GM21381 (cell line): ENCODE data around the gene DLX6.

ENCODE experiments used
- ATAC-seq: cut with Tn5 transposase; IDR thresholded peaks from one replicate; pipeline ENCODE4 v1.9.1; 2021; ENCODE audit warnings: mild to moderate bottlenecking, moderate library complexity; ENCODE audit not compliant: unreplicated experiment

Gene DLX6

GRCh38 chr7:96995406-96996110 is 9.8 kb upstream of the DLX6 start:
- ATAC-seq = no peak

DNA sequence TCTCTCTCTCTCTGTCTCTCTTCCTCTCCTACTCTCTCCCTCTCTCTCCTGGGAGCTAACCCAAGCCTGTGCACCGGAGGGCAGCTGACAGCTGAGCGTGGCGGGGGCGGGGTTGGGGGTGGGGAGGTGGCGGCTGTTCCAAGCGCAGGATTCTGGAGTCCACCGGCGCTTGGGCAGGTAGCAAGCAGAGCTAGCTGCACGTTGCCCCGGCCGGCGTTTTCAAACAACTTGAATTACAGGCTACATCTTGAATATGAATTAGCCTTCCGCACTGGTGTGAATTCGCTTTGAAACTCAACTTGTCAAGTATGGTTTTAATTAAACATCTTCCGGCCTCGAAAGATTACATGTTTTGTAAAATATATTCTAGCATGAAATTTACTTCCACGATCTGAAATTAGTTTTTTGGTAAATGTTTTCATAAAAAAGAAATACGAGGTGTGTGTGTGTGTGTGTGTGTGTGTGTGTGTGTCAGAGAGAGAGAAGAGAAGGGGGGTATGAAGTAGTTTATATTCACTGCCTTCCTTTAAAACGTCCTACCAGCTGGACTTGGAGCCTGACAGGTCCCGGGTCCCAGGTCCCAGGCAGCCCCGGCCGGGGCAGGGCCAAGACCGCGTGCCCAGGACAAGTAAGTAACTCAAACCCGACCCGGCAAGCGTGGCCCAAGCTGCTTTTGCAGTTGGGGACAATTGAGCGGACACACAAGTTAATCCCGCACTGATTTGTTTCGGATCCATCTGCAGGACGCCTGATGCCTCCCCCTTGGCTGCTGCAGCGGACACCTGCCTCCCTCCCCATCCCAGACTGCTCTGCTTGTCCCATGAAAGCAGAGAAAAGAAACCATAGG is 9.0 kb upstream of the DLX6 start:
- ATAC-seq = no peak

GRCh38 chr7:96996958-96997511 is 8.3 kb upstream of the DLX6 start:
- no peak for ATAC-seq

GRCh38 chr7:96997512-96998032 is 7.8 kb upstream of the DLX6 start:
- ATAC-seq = no peak

DNA sequence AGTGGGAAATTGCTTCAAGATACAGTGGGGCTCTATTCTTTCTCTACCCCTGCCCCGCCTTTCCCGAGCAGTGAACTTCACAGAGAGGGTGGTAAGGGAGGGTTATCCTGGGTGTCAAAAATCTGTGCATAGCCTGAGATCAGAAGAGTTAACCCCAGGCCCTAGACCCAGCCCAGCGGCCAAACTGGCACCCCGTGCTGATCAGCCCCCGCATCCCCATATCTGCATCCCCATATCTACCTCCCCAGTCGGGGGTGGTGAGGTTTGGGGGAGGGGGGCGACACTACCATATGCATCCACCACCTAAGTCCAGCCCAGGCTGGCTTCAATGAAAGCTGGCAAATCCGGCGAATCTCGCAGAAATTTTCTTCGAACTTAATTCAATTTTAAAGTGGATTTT is 7.0 kb upstream of the DLX6 start:
- no peak for ATAC-seq

DNA sequence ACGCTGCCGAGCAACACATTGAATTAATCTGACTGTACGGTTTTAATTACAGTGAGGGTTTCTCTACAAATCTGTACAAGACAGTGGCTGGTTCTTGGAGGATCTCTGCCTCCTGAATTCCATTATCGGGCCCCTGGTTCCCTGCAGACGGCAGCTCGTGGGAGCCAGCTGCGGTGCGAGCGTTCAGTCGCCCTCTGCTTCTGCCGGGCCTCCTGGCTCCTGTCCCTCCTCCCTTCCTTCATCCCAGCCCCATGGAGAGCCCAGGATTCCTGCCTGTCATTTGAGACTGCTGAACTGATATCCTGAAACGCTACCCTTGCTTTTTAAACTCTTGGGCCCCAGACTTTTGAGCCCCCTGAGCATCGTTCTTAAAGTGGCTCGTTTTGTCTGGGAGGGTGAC is 6.6 kb upstream of the DLX6 start:
- no peak for ATAC-seq

- no peak for ATAC-seq
These were observed 4.1 kb upstream of the DLX6 start for GRCh38 chr7:97001221-97001620.

- no peak for ATAC-seq
These were observed 3.4 kb upstream of the DLX6 start for GRCh38 chr7:97001656-97002554.

- no peak for ATAC-seq
These were observed 2.6 kb upstream of the DLX6 start for GRCh38 chr7:97002555-97003261.

- no peak for ATAC-seq
These were observed 1.8 kb upstream of the DLX6 start for GRCh38 chr7:97003262-97004246.

- no peak for ATAC-seq
These were observed 838 bp upstream of the DLX6 start for GRCh38 chr7:97004247-97005182.

DNA sequence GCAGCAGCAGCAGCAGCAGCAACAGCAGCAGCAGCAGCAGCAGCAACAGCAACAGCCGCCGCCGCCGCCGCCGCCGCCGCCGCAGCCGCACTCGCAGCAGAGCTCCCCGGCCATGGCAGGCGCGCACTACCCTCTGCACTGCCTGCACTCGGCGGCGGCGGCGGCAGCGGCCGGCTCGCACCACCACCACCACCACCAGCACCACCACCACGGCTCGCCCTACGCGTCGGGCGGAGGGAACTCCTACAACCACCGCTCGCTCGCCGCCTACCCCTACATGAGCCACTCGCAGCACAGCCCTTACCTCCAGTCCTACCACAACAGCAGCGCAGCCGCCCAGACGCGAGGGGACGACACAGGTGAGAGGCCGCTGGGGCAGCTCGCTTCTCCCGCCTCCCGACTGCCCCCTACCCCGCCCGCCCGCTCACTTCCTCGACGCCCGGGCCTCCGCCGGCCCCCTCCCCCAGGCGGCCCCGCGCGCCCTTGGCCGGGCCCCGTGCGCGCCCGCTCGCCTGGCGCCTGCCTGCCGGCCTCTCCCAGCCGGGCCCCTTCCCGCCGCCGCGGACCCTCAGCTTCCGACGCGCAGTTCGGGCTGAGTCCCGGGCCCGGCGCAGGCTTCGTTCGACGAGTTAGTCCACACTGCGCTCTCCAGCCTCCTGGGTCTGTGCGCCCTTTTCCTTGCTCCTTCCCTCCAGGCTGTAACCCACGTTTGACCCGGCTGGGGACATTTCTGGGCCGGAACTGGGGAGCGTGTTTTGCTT is 882 bp downstream of the DLX6 start:
- ATAC-seq = peak; percentile 72

- ATAC-seq = no peak
These were observed 1.6 kb downstream of the DLX6 start for GRCh38 chr7:97006816-97007582.

GRCh38 chr7:97007583-97007861 is 2.2 kb downstream of the DLX6 start:
- ATAC-seq = no peak

- no peak for ATAC-seq
These were observed 3.0 kb downstream of the DLX6 start for GRCh38 chr7:97008275-97008917.
